Endothelial cell of hepatic sinusoid (primary cell): Measurements from ENCODE around the gene USP17L17.
"Not testable (repeated sequence)": the region's sequence is repeated elsewhere in the genome, so short reads cannot be mapped to it uniquely, and the experiment has no call there.

Experiments used
- in situ Hi-C: cut with HindIII; loops from 2 replicates; pipeline ENCODE4 v1.10.0; 2017; ENCODE audit warnings: low sequenced_read_pairs

USP17L17 gene

DNA sequence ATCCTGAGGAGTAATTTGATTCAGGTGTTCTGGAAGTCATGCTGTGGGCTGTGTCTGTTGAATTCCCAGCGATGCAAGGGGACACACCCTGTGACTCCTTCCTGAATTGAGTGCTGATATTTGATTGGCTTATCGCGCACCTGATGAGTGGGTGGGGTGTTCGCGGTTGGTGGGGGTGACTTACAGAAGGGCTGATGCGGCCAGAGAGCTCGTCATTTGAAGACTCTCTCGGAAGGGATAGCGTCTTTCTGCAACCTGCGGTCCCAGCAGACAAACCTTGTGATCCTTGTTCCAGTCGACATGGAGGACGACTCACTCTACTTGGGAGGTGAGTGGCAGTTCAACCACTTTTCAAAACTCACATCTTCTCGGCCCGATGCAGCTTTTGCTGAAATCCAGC lies at the start of gene USP17L17:
TSS of gene USP17L17 (plus strand) at position 301 of the 400 bp plus-strand sequence. CDS start at position 301, 0 bp downstream.
- in situ Hi-C loops: not testable (repeated sequence)

DNA sequence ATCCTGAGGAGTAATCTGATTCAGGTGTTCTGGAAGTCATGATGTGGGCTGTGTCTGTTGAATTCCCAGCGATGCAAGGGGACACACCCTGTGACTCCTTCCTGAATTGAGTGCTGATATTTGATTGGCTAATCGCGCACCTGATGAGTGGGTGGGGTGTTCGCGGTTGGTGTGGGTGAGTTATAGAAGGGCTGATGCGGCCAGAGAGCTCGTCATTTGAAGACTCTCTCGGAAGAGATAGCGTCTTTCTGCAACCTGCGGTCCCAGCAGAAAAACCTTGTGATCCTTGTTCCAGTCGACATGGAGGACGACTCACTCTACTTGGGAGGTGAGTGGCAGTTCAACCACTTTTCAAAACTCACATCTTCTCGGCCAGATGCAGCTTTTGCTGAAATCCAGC lies 33.3 kb upstream of the USP17L17 start, which contains the start of gene USP17L10:
TSS of gene USP17L10 (plus strand) at position 301 of the 400 bp plus-strand sequence. CDS start at position 301, 0 bp downstream.
- in situ Hi-C loops: not testable (repeated sequence)

GRCh38 chr4:9214701-9215100 lies 29.0 kb upstream of the USP17L17 start:
- in situ Hi-C loops: not testable (repeated sequence)

DNA sequence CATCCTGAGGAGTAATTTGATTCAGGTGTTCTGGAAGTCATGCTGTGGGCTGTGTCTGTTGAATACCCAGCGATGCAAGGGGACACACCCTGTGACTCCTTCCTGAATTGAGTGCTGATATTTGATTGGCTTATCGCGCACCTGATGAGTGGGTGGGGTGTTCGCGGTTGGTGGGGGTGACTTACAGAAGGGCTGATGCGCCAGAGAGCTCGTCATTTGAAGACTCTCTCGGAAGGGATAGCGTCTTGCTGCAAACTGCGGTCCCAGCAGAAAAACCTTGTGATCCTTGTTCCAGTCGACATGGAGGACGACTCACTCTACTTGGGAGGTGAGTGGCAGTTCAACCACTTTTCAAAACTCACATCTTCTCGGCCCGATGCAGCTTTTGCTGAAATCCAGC lies 28.6 kb upstream of the USP17L17 start, which contains the start of gene USP17L11:
TSS of gene USP17L11 (plus strand) at position 301 of the 400 bp plus-strand sequence. CDS start at position 301, 0 bp downstream.
- in situ Hi-C loops: not testable (repeated sequence)

DNA sequence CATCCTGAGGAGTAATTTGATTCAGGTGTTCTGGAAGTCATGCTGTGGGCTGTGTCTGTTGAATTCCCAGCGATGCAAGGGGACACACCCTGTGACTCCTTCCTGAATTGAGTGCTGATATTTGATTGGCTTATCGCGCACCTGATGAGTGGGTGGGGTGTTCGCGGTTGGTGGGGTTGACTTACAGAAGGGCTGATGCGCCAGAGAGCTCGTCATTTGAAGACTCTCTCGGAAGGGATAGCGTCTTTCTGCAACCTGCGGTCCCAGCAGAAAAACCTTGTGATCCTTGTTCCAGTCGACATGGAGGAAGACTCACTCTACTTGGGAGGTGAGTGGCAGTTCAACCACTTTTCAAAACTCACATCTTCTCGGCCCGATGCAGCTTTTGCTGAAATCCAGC lies 23.8 kb upstream of the USP17L17 start, which contains the start of gene USP17L12:
TSS of gene USP17L12 (plus strand) at position 301 of the 400 bp plus-strand sequence. CDS start at position 301, 0 bp downstream.
- in situ Hi-C loops: not testable (repeated sequence)

GRCh38 chr4:9224596-9224995 lies 19.1 kb upstream of the USP17L17 start, which contains the start of gene USP17L13:
TSS of gene USP17L13 (plus strand) at chr4:9224896. CDS start at chr4:9224896, 0 bp downstream.
- in situ Hi-C loops: not testable (repeated sequence)

- in situ Hi-C loops: not testable (repeated sequence)
Measured at GRCh38 chr4:9230249-9230648, 13.4 kb upstream of the USP17L17 start.

DNA sequence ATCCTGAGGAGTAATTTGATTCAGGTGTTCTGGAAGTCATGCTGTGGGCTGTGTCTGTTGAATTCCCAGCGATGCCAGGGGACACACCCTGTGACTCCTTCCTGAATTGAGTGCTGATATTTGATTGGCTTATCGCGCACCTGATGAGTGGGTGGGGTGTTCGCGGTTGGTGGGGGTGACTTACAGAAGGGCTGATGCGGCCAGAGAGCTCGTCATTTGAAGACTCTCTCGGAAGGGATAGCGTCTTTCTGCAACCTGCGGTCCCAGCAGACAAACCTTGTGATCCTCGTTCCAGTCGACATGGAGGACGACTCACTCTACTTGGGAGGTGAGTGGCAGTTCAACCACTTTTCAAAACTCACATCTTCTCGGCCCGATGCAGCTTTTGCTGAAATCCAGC lies 9.6 kb upstream of the USP17L17 start, which contains the start of gene USP17L15:
TSS of gene USP17L15 (plus strand) at position 301 of the 400 bp plus-strand sequence. CDS start at position 301, 0 bp downstream.
- in situ Hi-C loops: not testable (repeated sequence)

DNA sequence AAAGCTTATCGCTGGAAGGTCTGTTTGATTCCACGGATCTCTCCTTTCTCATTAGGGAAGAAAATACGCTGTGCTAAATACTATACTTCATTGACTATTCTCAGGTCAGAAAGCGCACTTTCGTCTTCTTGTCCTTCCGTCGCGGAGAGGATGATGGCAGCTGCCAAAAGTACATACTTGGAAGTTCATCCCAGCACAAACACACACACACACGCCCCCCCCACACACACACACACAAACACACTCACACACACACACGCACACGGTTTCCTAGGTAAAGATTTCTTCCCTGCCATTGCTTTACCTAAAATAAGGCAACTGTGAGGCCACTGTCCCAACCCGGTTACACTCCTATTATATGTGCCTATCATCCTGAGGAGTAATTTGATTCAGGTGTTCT lies 5.2 kb upstream of the USP17L17 start:
- in situ Hi-C loops: not testable (repeated sequence)

DNA sequence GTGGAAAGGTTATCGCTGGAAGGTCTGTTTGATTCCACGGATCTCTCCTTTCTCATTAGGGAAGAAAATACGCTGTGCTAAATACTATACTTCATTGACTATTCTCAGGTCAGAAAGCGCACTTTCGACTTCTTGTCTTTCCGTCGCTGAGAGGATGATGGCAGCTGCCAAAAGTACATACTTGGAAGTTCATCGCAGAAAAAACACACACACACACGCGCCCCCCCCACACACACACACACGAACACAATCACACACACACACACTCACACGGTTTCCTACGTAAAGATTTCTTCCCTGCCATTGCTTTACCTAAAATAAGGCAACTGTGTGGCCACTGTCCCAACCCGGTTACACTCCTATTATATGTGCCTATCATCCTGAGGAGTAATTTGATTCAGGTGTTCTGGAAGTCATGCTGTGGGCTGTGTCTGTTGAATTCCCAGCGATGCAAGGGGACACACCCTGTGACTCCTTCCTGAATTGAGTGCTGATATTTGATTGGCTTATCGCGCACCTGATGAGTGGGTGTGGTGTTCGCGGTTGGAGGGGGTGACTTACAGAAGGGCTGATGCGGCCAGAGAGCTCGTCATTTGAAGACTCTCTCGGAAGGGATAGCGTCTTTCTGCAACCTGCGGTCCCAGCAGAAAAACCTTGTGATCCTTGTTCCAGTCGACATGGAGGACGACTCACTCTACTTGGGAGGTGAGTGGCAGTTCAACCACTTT lies 4.4 kb downstream of the USP17L17 start, which contains the start of gene USP17L18:
TSS of gene USP17L18 (plus strand) at position 678 of the 728 bp plus-strand sequence. CDS start at position 678, 0 bp downstream.
- in situ Hi-C loops: not testable (repeated sequence)

DNA sequence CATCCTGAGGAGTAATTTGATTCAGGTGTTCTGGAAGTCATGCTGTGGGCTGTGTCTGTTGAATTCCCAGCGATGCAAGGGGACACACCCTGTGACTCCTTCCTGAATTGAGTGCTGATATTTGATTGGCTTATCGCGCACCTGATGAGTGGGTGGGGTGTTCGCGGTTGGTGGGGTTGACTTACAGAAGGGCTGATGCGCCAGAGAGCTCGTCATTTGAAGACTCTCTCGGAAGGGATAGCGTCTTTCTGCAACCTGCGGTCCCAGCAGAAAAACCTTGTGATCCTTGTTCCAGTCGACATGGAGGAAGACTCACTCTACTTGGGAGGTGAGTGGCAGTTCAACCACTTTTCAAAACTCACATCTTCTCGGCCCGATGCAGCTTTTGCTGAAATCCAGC lies 9.4 kb downstream of the USP17L17 start, which contains the start of gene USP17L19:
TSS of gene USP17L19 (plus strand) at position 301 of the 400 bp plus-strand sequence. CDS start at position 301, 0 bp downstream.
- in situ Hi-C loops: not testable (repeated sequence)

DNA sequence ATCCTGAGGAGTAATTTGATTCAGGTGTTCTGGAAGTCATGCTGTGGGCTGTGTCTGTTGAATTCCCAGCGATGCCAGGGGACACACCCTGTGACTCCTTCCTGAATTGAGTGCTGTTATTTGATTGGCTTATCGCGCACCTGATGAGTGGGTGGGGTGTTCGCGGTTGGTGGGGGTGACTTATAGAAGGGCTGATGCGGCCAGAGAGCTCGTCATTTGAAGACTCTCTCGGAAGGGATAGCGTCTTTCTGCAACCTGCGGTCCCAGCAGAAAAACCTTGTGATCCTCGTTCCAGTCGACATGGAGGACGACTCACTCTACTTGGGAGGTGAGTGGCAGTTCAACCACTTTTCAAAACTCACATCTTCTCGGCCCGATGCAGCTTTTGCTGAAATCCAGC lies 14.1 kb downstream of the USP17L17 start, which contains the start of gene USP17L20:
TSS of gene USP17L20 (plus strand) at position 301 of the 400 bp plus-strand sequence. CDS start at position 301, 0 bp downstream.
- in situ Hi-C loops: not testable (repeated sequence)

- in situ Hi-C loops: not testable (repeated sequence)
Measured at GRCh38 chr4:9262572-9262971, 18.9 kb downstream of the USP17L17 start, which contains the start of gene USP17L21. TSS of gene USP17L21 (plus strand) at chr4:9262872. CDS start at chr4:9262872, 0 bp downstream.

- in situ Hi-C loops: not testable (repeated sequence)
Measured at GRCh38 chr4:9267319-9267718, 23.6 kb downstream of the USP17L17 start, which contains the start of gene USP17L22. TSS of gene USP17L22 (plus strand) at chr4:9267619. CDS start at chr4:9267619, 0 bp downstream.

- in situ Hi-C loops: not testable (repeated sequence)
Measured at GRCh38 chr4:9271719-9272118, 28.0 kb downstream of the USP17L17 start.
